ENCODE measurements around the gene ZNF778. TPM values are rescaled to one million over a fixed set of nuclear protein-coding genes. Genes with fewer than 3 reads are reported as not detected.

ZNF778 gene
- total and polyA plus RNA-seq, 2 of the 13 experiments (the other 11 are each of a cell fraction or from before 2014, with no cell fraction given) = 3.8 to 7.2 TPM

DNA sequence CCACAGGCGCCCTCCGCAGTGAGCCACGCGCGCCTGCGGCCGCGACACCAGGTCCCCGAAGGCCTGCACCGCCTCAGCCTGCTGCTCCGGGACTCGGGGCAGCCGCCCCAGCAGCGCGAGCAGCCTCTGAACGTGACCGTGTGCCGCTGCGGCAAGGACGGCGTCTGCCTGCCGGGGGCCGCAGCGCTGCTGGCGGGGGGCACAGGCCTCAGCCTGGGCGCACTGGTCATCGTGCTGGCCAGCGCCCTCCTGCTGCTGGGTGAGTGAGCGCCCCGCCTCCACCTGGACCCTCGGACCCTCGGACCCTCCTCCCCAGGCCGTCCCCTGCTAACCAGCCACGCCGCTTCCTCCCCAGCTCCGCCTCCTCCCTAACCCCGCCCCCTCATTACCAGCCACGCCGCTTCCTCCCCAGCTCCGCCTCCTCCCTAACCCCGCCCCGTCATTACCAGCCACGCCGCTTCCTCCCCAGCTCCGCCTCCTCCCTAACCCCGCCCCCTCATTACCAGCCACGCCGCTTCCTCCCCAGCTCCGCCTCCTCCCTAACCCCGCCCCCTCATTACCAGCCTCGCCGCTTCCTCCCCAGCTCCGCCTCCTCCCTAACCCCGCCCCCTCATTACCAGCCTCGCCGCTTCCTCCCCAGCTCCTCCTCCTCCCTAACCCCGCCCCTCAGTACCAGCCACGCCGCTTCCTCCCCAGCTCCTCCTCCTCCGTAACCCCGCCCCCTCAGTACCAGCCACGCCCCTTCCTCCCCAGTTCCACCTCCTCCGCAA lies 25.1 kb upstream of the ZNF778 start (continued):
- peak; percentile 53 for TF ChIP-seq ASH2L (IDR thresholded peaks at IDR 0.05; ENCODE audit: insufficient read length, low read depth, low read length)
- TF ChIP-seq GABPB1 (CRISPR knock-in tag; IDR thresholded peaks at IDR 0.05) = peak; percentile 73
- TF ChIP-seq, protein P1, sequence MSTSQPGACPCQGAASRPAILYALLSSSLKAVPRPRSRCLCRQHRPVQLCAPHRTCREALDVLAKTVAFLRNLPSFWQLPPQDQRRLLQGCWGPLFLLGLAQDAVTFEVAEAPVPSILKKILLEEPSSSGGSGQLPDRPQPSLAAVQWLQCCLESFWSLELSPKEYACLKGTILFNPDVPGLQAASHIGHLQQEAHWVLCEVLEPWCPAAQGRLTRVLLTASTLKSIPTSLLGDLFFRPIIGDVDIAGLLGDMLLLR (CRISPR knock-in tag; IDR thresholded peaks at IDR 0.05) = peak; percentile 81
- peak; percentile 85; the same call in 1 of the 2 replicates for TF ChIP-seq HOXD1 (CRISPR knock-in tag; IDR thresholded peaks at IDR 0.05)
- peak; percentile 75; the same call in 1 of the 2 replicates for TF ChIP-seq CCDC6 (CRISPR knock-in tag; IDR thresholded peaks at IDR 0.05)
- TF ChIP-seq, protein P2, sequence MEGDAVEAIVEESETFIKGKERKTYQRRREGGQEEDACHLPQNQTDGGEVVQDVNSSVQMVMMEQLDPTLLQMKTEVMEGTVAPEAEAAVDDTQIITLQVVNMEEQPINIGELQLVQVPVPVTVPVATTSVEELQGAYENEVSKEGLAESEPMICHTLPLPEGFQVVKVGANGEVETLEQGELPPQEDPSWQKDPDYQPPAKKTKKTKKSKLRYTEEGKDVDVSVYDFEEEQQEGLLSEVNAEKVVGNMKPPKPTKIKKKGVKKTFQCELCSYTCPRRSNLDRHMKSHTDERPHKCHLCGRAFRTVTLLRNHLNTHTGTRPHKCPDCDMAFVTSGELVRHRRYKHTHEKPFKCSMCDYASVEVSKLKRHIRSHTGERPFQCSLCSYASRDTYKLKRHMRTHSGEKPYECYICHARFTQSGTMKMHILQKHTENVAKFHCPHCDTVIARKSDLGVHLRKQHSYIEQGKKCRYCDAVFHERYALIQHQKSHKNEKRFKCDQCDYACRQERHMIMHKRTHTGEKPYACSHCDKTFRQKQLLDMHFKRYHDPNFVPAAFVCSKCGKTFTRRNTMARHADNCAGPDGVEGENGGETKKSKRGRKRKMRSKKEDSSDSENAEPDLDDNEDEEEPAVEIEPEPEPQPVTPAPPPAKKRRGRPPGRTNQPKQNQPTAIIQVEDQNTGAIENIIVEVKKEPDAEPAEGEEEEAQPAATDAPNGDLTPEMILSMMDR (CRISPR knock-in tag; IDR thresholded peaks at IDR 0.05) = peak; percentile 67
- TF ChIP-seq ZNF674 (CRISPR knock-in tag; IDR thresholded peaks at IDR 0.05; ENCODE audit: low read depth) = peak; percentile 88; the same call in 1 of the 2 replicates
- peak; percentile 87 for TF ChIP-seq IKZF4 (CRISPR knock-in tag; IDR thresholded peaks at IDR 0.05; ENCODE audit: borderline replicate concordance, low read depth, not compliant biosample characterization)
- TF ChIP-seq KLF12 (CRISPR knock-in tag; IDR thresholded peaks at IDR 0.05; ENCODE audit: borderline replicate concordance) = peak; percentile 84
- TF ChIP-seq PRMT3 (CRISPR knock-in tag; IDR thresholded peaks at IDR 0.05; ENCODE audit: borderline replicate concordance, low read depth) = peak; percentile 54; the same call in 1 of the 2 replicates
- TF ChIP-seq CENPT (CRISPR knock-in tag; IDR thresholded peaks at IDR 0.05; ENCODE audit: low read depth) = 0 out of 2 replicates have a peak, but pooled peaks have one; percentile 79
- TF ChIP-seq HIC2 (CRISPR knock-in tag; IDR thresholded peaks at IDR 0.05; ENCODE audit: low read depth) = peak; percentile 78; the same call in 1 of the 2 replicates
- peak; percentile 61; the same call in 1 of the 2 replicates for TF ChIP-seq ZBTB43 (CRISPR knock-in tag; conservative IDR thresholded peaks at IDR 0.05)
- TF ChIP-seq, protein P3, sequence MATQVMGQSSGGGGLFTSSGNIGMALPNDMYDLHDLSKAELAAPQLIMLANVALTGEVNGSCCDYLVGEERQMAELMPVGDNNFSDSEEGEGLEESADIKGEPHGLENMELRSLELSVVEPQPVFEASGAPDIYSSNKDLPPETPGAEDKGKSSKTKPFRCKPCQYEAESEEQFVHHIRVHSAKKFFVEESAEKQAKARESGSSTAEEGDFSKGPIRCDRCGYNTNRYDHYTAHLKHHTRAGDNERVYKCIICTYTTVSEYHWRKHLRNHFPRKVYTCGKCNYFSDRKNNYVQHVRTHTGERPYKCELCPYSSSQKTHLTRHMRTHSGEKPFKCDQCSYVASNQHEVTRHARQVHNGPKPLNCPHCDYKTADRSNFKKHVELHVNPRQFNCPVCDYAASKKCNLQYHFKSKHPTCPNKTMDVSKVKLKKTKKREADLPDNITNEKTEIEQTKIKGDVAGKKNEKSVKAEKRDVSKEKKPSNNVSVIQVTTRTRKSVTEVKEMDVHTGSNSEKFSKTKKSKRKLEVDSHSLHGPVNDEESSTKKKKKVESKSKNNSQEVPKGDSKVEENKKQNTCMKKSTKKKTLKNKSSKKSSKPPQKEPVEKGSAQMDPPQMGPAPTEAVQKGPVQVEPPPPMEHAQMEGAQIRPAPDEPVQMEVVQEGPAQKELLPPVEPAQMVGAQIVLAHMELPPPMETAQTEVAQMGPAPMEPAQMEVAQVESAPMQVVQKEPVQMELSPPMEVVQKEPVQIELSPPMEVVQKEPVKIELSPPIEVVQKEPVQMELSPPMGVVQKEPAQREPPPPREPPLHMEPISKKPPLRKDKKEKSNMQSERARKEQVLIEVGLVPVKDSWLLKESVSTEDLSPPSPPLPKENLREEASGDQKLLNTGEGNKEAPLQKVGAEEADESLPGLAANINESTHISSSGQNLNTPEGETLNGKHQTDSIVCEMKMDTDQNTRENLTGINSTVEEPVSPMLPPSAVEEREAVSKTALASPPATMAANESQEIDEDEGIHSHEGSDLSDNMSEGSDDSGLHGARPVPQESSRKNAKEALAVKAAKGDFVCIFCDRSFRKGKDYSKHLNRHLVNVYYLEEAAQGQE (IDR thresholded peaks at IDR 0.05; ENCODE audit: borderline replicate concordance in 1 of 2, low read depth in 1 of 2, low read length in 2 of 2) = peak in 1 of 2 experiments; percentile 75; a peak in 1 of 4 replicates
- TF ChIP-seq ATF2 (CRISPR knock-in tag; IDR thresholded peaks at IDR 0.05) = peak; percentile 79
- TF ChIP-seq KDM3A (CRISPR knock-in tag; IDR thresholded peaks at IDR 0.05; ENCODE audit: low read depth) = peak; percentile 83; the same call in 1 of the 2 replicates

Data from HepG2 (cell line).